H1 (cell line): ENCODE results near the gene KIAA1755. TPM values are rescaled to one million over a fixed set of nuclear protein-coding genes. Genes with fewer than 3 reads are reported as not detected.

ENCODE experiments used
- RBBP5 ChIP-seq: IDR thresholded peaks from 2 replicates; pipeline ENCODE4 v1.7.1; 2012; ENCODE audit warnings: low read depth, mild to moderate bottlenecking, inconsistent platforms, low read length, moderate library complexity, borderline replicate concordance
- SRF ChIP-seq: IDR thresholded peaks from 2 replicates; pipeline ENCODE4 v1.6.1; 2011; ENCODE audit warnings: mild to moderate bottlenecking, low read depth, low read length, moderate library complexity
- TCF12 ChIP-seq: IDR thresholded peaks from 2 replicates; pipeline ENCODE4 v1.6.1; 2011; ENCODE audit warnings: low read depth, mild to moderate bottlenecking, low read length
- polyA plus RNA-seq, 7 experiments: library from polyadenylated mRNA; depleted of rRNA in 3 of 7; stranded (reverse) in 5 of 7; unstranded in 2 of 7; fragments of >200 nt in 5 of 7; fragments of 200-250 nt in 2 of 7; gene quantifications; 1 replicate in 5 of 7; 2 replicates in 1 of 7; 4 replicates in 1 of 7; pipeline versions ENCODE4 v1.2.1 to v1.2.3, GENCODE V29; 2011 to 2013; ENCODE audit warnings: missing spikeins in 2 of 7, mixed read lengths in 2 of 7
- total RNA-seq: library from RNA; stranded (reverse); fragmentation: NEBNext Ultra II Directional; extraction: Animal tissue kit (Norgen Biotek cat#: 25700); gene quantifications from 2 replicates; pipeline ENCODE4 v1.2.1, GENCODE V29; 2021

The KIAA1755 gene
- total and polyA plus RNA-seq, 2 of the 8 experiments (the other 6 are each of a cell fraction or from before 2014, with no cell fraction given) = 0.23 TPM; not detected in 1

DNA sequence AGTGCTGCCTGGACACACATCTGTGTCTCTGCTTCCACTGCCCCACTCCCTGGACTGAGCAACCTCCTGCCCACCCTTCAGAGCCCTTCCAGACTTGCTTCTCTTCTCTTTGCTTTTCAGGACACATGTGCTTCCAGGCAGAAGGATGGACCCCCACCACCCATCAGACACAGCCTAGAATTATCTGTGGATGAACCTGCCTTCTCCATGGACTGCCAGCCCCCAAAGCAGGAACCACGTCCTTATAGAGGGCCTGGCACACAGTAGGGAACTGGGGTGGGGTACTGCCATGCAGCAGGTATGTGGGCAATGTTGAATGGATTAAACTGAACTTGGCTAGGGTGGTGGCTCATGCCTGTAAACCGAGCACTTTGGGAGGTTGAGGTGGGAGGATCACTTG is 3.6 kb downstream of the KIAA1755 start (continued):
- TF ChIP-seq RBBP5 = no peak
- TF ChIP-seq SRF = no peak
- no peak for TF ChIP-seq TCF12
